ENCODE results near the gene RPGRIP1L. TPM values are rescaled to one million over a fixed set of nuclear protein-coding genes. Genes with fewer than 3 reads are reported as not detected.

The RPGRIP1L gene
- total RNA-seq, 2 donors from 2014 or later: 6.1 to 12.1 TPM

DNA sequence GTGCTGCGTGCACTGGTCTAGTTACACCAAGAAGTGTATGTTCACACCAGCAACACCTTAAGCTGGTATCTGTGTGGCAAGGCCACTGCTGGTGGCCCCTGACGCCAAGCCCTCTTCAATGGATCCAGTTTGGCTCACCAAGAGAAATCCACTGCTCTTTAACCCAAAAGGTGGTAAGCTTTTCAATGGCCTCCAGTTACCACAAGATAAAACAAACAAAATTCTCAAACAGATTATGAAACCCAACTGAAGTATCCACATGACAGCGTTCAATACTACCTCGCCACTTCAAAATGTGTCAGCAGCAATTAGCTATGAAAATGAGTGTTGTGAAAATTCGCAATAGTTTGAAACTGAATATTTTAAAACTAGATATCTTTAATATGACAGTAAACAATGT, 104.1 kb downstream of the RPGRIP1L start:
- WGBS: 91% methylated on average over 5 of the region's 5 CpGs
- no peak overlapping the region for H3K4me3 ChIP-seq
- no peaks in the 10 kb centered on the region for H3K9me3 ChIP-seq
- intact Hi-C loops (cut with DNase I): no loop called here
- no peaks in the 10 kb centered on the region for H3K4me1 ChIP-seq (replicated peaks)
- no peak overlapping the region for H3K27ac ChIP-seq
- no peak for DNase-seq (ENCODE audit: low spot score)
- H3K27me3 ChIP-seq (replicated peaks; ENCODE audit: insufficient read depth): no peaks in the 10 kb centered on the region
- TF ChIP-seq, protein P1, sequence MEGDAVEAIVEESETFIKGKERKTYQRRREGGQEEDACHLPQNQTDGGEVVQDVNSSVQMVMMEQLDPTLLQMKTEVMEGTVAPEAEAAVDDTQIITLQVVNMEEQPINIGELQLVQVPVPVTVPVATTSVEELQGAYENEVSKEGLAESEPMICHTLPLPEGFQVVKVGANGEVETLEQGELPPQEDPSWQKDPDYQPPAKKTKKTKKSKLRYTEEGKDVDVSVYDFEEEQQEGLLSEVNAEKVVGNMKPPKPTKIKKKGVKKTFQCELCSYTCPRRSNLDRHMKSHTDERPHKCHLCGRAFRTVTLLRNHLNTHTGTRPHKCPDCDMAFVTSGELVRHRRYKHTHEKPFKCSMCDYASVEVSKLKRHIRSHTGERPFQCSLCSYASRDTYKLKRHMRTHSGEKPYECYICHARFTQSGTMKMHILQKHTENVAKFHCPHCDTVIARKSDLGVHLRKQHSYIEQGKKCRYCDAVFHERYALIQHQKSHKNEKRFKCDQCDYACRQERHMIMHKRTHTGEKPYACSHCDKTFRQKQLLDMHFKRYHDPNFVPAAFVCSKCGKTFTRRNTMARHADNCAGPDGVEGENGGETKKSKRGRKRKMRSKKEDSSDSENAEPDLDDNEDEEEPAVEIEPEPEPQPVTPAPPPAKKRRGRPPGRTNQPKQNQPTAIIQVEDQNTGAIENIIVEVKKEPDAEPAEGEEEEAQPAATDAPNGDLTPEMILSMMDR (IDR thresholded peaks at IDR 0.05): no peak
- TF ChIP-seq POLR2A (IDR thresholded peaks at IDR 0.05): no peak
- TF ChIP-seq POLR2AphosphoS5 (IDR thresholded peaks at IDR 0.05): no peak
- H3K36me3 ChIP-seq: no peaks in the 10 kb centered on the region

DNA sequence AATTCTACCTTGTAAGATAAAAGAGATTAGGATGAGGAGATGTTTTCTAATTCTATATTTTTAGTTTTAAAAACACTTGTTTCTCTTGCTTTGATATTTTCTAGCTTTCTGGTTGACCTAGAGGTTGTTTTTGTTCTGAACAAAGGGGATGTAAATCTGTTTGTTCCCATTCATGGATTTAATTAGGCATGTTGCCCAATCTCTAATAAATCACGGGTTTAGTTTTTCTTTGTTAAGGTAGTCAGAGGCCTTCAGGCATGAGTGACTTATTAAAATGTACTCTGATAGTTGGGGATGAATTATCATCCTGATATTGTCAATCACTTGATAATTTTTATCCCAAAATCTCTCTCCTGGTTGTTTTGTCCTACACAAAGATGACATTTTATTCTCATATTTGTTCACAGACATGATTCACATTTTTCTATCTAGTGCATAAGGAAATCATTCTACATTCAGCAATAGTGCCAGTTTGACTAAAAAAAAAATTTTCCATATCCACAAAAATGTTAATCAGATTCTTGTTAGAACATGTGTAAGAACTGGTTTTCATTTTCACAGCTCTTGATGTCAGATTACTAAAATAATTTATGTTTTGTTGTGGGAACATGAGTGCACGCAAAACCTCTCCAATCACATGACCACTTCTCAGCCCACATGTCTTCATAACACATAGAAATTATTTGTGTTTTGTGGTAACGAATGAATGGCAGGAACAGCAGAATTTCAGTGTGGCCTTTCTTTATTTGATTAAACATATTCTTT, 105.0 kb downstream of the RPGRIP1L start:
- 67% methylated on average over 3 of the region's 3 CpGs for WGBS
- H3K27ac ChIP-seq: no peak overlapping the region
- H3K9me3 ChIP-seq: no peaks in the 10 kb centered on the region
- no peak for DNase-seq (ENCODE audit: low spot score)
- no peaks in the 10 kb centered on the region for H3K4me1 ChIP-seq (replicated peaks)
- no peaks in the 10 kb centered on the region for H3K27me3 ChIP-seq (replicated peaks; ENCODE audit: insufficient read depth)
- no peaks in the 10 kb centered on the region for H3K36me3 ChIP-seq
- H3K4me3 ChIP-seq: no peak overlapping the region
- intact Hi-C loops (cut with DNase I): no loop called here
- TF ChIP-seq POLR2AphosphoS5 (IDR thresholded peaks at IDR 0.05) (no peak), POLR2A (IDR thresholded peaks at IDR 0.05) (no peak)
- TF ChIP-seq, protein P1 (IDR thresholded peaks at IDR 0.05): no peak

- Histone ChIP-seq H3K27me3 (replicated peaks; ENCODE audit: insufficient read depth) (no peaks in the 10 kb centered on the region), H3K4me1 (replicated peaks) (no peaks in the 10 kb centered on the region), H3K27ac (no peak overlapping the region), H3K36me3 (no peaks in the 10 kb centered on the region), H3K4me3 (no peak overlapping the region), H3K9me3 (no peaks in the 10 kb centered on the region)
- intact Hi-C loops (cut with DNase I): no loop called here
- TF ChIP-seq POLR2A (IDR thresholded peaks at IDR 0.05) (no peak), POLR2AphosphoS5 (IDR thresholded peaks at IDR 0.05) (no peak)
- TF ChIP-seq, protein P1 (IDR thresholded peaks at IDR 0.05): no peak
- no peak for DNase-seq (ENCODE audit: low spot score)
- WGBS: 72% methylated on average over 3 of the region's 3 CpGs
Observed at GRCh38 chr16:53597776-53598175, 105.9 kb downstream of the RPGRIP1L start.

DNA sequence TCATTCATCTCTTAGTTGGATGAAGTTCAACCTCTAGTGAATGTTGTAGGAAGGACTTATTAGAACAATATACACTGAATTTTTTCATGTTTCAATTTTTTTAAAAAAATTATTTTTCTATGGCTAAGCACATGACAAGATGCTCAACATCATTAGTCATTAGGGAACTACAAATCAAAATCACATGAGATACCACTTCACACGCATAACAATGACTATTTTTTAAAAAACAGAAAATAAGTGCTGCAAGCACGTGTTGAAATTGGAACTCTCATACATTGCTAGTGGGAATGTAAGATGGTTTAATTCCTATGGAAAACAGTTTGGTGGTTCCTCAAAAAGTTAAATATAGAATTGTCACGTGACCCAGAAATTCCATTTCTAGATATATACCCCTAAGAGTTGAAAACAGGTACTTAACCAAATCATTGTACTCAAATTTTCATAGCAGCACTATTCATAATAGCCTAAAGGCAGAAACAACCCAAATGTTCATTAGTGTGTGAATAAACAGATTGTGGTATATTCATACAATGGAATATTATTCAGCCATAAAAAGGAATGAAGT, 115.5 kb downstream of the RPGRIP1L start:
- DNase-seq (ENCODE audit: low spot score): no peak
- 92% methylated on average over 3 of the region's 3 CpGs for WGBS
- no peaks in the 10 kb centered on the region for H3K4me1 ChIP-seq (replicated peaks)
- intact Hi-C loops (cut with DNase I): no loop called here
- H3K27ac ChIP-seq: no peak overlapping the region
- H3K36me3 ChIP-seq: no peaks in the 10 kb centered on the region
- no peak overlapping the region for H3K4me3 ChIP-seq
- H3K9me3 ChIP-seq: no peaks in the 10 kb centered on the region
- TF ChIP-seq, protein P1 (IDR thresholded peaks at IDR 0.05): no peak
- TF ChIP-seq POLR2A (IDR thresholded peaks at IDR 0.05) (no peak), POLR2AphosphoS5 (IDR thresholded peaks at IDR 0.05) (no peak)
- no peaks in the 10 kb centered on the region for H3K27me3 ChIP-seq (replicated peaks; ENCODE audit: insufficient read depth)

DNA sequence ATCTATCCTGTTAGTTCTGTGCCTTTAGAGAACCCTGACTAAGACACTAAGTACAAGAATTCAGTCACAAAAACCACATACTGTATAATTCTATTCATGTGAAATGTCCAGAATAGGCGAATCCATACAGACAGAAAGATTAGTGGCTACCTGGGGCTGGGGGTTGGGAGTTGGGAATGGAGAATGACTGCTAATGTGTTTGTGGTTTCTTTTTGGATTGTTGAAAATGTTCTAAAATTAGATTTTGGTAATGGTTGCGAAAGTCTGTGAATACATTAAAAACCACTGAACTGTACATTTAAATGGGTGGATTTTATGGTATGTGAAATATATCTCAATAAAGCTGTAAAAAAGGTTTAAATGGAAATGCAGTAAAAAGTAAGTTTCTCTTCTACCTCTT, 120.3 kb downstream of the RPGRIP1L start:
- Histone ChIP-seq H3K27ac (no peak overlapping the region), H3K4me1 (replicated peaks) (no peaks in the 10 kb centered on the region), H3K36me3 (no peaks in the 10 kb centered on the region), H3K4me3 (no peak overlapping the region), H3K9me3 (no peaks in the 10 kb centered on the region), H3K27me3 (replicated peaks; ENCODE audit: insufficient read depth) (no peaks in the 10 kb centered on the region)
- DNase-seq (ENCODE audit: low spot score): no peak
- 91% methylated on average over 2 of the region's 2 CpGs for WGBS
- intact Hi-C loops (cut with DNase I): no loop called here
- TF ChIP-seq POLR2AphosphoS5 (IDR thresholded peaks at IDR 0.05) (no peak), POLR2A (IDR thresholded peaks at IDR 0.05) (no peak)
- TF ChIP-seq, protein P1 (IDR thresholded peaks at IDR 0.05): no peak

Data from prostate gland (tissue), 2 donors.